HEK293T (cell line): ENCODE results near the gene LYRM2.

ENCODE experiments used
- ARNT ChIP-seq: fragments of 450-650 bp; IDR thresholded peaks from 2 replicates; pipeline ENCODE4 v1.6.1; 2017; ENCODE audit warnings: mild to moderate bottlenecking
- CTBP1 ChIP-seq: fragments of 450-650 bp; IDR thresholded peaks from 2 replicates; pipeline ENCODE4 v1.6.1; 2016; ENCODE audit warnings: borderline replicate concordance
- ELF4 ChIP-seq: fragments of 450-650 bp; IDR thresholded peaks from 2 replicates; pipeline ENCODE4 v1.6.1; 2017; ENCODE audit warnings: antibody characterized with exemption
- L3MBTL2 ChIP-seq: fragments of 450-650 bp; conservative IDR thresholded peaks from 2 replicates; pipeline ENCODE4 v1.6.1; 2016; ENCODE audit warnings: mild to moderate bottlenecking
- NFRKB ChIP-seq: fragments of 450-650 bp; IDR thresholded peaks from 2 replicates; pipeline ENCODE4 v1.6.1; 2016; ENCODE audit warnings: mild to moderate bottlenecking, moderate library complexity
- PKNOX1 ChIP-seq: fragments of 450-650 bp; IDR thresholded peaks from 2 replicates; pipeline ENCODE4 v1.6.1; 2016
- SP1 ChIP-seq: fragments of 450-650 bp; IDR thresholded peaks from 2 replicates; pipeline ENCODE4 v1.6.1; 2017
- SUZ12 ChIP-seq: fragments of 450-650 bp; IDR thresholded peaks from 2 replicates; pipeline ENCODE4 v1.6.1; 2016; ENCODE audit warnings: mild to moderate bottlenecking
- TARDBP ChIP-seq: fragments of 450-650 bp; IDR thresholded peaks from 2 replicates; pipeline ENCODE4 v1.6.1; 2016
- ZNF384 ChIP-seq: fragments of 450-650 bp; IDR thresholded peaks from 2 replicates; pipeline ENCODE4 v1.6.1; 2016

- TF ChIP-seq NFRKB (no peak), SUZ12 (no peak), L3MBTL2 (no peak), SP1 (no peak), CTBP1 (no peak), ELF4 (no peak), ZNF384 (no peak), ARNT (no peak), TARDBP (no peak), PKNOX1 (no peak)
Measured at GRCh38 chr6:89582669-89583325, 55.8 kb downstream of the LYRM2 start.
